ENCODE measurements around the gene C3orf49.

Gene C3orf49, protein sequence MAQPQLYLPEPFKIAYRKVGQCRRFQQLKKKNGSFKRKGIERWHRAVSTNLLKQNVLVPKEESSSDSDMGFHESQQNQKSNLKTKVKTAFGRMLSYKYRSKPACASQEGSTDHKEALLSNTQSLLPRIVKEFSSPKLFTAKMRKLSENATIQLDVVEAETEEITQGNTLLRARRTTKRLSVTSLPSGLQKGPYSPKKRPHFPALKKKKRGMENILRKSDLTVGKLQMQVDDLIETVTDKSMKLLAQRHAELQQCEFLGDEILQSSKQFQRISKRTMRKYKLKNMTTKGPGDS

DNA sequence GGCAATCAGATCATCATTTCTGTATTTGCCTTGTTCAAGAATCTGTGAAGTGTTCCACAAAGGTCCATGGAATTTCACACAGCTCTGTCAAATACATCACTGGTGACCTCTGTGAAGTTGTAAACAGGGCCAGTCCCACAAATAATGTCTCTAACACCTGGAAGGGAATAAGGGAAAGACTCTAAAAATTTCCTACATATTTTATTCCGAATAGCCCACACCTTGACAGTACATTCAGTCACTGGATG is at the start of gene C3orf49:
Gene C3orf49, plus strand, starts transcription at position 149 of the 248 bp plus-strand sequence. CDS start 173 bp downstream, outside the sequence.
- no peak for DNase-seq

DNA sequence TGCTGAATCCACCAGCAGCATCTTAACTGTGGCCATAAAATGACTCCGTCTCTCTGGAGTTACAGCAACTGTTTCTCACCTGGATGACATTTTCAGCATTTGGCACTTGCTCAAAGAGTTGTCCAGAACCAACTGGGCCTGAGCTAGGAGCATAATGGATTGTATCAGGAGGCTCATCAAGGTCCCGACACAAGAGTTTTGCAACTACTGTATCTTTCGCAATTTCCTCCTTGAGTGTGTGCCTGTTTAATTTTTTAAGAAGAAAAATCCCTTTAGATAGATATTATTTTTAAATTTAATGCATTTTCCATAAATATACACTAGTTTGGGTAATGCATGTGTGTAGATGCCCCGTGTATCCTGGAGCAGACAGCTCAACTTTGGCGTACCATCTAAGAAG is 44.3 kb upstream of the C3orf49 start:
- no peak for DNase-seq

DNA sequence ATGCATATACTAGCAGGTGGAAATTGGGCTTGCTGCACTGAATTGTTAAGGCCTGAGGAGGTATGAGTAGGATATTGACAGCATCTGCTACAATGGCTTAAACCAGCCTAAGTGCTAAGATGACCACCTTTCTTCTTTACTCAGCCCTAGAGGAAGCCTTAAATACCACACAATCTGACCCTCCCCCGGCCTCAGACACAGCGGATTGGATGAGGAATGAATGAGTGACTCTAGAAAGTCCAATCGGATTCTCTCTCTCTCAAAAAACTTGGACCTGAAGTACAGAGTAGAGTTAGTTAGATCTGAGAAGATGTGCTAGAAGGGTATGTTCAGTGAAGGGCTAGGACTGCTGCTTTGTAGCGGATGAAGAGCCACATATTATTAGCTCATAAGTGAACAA is 39.9 kb upstream of the C3orf49 start:
- no peak for DNase-seq

DNA sequence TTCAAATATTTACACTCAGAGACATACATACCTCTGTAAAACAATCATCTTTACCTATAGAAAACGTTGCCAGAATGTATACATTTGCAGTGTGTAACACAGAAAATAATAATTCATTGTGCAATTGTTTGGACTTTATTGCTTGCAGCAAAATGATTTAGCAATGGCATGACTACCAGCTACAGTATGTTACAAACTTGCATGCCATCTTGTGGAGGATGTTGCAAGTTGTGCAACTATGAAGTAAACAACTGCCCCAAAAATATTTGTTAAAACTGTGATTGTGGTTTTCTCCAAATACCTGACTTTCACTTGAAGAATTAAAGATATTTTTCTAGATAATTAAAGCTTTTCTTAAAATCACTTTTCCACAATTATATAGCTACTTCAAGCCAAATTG is 27.1 kb upstream of the C3orf49 start:
- DNase-seq: peak; percentile 19

GRCh38 chr3:63795438-63795837 is 23.7 kb upstream of the C3orf49 start:
- no peak for DNase-seq

GRCh38 chr3:63798544-63798943 is 20.6 kb upstream of the C3orf49 start:
- no peak for DNase-seq

- no peak for DNase-seq
Measured at GRCh38 chr3:63798949-63799348, 20.1 kb upstream of the C3orf49 start.

- no peak for DNase-seq
Measured at GRCh38 chr3:63800097-63800496, 19.0 kb upstream of the C3orf49 start.

DNA sequence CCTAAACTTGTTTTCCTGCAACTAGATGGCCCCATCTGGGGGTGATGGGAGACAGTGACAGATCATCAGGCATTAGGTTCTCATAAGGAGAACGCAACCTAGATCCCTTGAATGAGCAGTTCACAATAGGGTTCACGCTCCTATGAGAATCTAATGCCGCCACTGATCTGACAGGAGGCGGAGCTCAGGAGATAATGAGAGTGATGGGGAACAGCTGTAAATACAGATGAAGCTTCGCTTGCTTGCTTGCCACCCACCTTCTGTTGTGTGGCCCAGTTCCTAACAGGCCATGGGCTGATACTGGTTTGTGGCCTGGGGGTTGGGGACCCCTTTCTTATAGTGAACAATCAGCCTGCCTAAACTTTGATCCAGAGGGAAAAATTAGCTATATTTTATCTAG is 15.2 kb upstream of the C3orf49 start:
- no peak for DNase-seq

DNA sequence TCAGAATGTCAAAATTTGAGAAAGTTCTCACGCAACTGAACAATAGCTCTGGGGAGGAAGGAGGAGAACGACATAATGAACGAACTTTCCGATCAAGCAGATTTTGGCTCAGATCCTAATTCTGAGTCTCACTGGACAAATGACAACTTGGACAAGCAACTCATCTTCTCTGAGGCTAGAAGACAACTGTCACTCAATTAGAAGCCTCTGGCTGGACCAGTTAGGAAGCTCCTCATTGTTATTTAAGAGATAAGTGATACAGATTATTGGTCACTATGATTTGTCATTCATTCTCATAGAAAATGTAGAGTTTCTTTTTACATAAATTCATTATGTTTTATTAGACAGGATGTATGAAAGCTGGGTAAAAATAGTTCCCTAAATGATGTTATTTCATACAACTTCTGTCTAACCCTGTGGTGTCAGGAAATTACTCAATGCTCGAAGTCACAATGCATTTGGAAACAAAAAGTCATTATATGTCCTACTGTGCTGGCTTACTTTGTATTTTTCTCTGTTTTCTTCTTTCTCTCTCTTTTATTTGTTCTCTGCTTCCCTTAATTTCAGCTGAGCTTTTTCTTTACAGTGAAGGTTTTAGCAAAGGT is 11.0 kb upstream of the C3orf49 start:
- DNase-seq: no peak

- DNase-seq: no peak
Measured at GRCh38 chr3:63808633-63809032, 10.5 kb upstream of the C3orf49 start.

DNA sequence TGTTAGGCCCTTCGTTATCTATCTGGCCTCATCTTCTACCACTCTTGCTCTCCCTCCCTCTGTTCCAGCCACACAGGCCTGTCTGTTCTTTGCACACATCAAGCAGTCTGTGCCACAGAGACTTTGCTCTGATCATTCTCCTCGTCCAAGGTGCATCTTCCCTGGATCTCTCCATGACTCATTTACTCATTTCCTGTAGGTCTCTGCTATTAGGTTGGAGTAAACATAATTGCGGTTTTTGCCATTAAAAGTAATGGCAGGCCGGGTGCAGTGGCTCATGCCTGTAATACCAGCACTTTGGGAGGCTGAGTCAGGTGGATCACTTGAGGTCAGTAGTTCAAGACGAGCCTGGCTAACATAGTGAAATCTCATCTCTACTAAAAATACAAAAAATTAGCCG is 9.5 kb upstream of the C3orf49 start:
- no peak for DNase-seq

DNA sequence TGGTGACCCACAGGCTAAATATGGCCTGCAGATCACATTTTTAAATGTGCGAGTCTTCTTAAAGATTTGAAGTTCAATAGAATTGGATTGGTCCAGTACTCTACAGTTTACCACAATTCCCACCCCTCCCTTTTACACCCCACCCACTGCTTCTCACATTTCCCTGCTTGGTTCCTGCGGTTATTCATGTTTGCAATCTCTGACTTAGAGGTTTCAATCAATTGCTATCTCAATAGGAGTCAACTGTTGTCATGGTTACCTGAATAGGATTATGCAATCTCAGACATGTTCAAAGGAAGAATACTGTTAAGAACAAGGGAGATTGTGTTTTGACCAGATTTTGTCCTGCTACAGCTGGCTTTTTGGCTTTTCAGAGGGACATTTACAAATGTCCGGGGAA is 4.9 kb upstream of the C3orf49 start:
- DNase-seq: peak; percentile 86

- DNase-seq: no peak
Measured at GRCh38 chr3:63817225-63817624, 1.9 kb upstream of the C3orf49 start.

- peak; percentile 77 for DNase-seq
Measured at GRCh38 chr3:63818282-63819150, 583 bp upstream of the C3orf49 start.

DNA sequence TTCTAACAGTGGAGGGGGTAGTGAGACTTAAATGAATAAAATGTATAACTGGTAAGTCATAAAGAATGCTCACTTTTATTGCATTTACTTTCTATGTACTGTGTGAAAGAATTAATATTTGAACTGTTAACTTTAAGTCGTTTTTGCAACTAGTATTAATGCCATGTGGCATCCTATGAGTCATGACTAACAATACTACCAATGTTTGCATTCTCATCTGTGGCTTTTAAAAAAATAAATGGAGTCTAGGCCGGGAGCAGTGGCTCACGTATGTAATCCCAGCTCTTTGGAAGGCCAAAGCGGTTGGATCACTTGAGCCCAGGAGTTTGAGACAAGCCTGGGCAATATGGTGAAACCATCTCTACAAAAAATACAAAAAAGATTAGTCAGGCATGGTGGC is 5.2 kb downstream of the C3orf49 start:
- no peak for DNase-seq

- DNase-seq: no peak
Measured at GRCh38 chr3:63830526-63830925, 11.4 kb downstream of the C3orf49 start.

GRCh38 chr3:63832395-63832794 is 13.3 kb downstream of the C3orf49 start:
- no peak for DNase-seq

DNA sequence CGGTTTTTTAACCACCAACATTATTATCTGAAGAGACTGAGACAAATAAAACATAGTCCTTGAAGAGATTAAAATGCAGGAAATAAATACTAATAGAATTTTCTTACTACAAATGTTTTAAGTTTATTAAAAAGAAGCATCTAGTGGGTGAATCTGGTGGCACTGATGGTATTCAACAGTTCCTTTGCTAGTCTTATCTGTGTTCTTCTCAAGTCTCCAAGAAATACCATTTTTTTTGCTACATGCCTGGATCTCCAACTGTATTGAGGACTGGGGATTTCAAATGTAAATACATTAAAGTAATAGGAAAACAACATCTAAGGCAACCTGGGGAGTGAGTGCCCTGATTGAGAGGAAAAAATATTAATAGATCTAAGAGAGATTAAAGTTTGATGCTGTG is 22.6 kb downstream of the C3orf49 start:
- no peak for DNase-seq

- no peak for DNase-seq
Measured at GRCh38 chr3:63842127-63842526, 23.0 kb downstream of the C3orf49 start.

- no peak for DNase-seq
Measured at GRCh38 chr3:63845215-63845614, 26.1 kb downstream of the C3orf49 start.

DNA sequence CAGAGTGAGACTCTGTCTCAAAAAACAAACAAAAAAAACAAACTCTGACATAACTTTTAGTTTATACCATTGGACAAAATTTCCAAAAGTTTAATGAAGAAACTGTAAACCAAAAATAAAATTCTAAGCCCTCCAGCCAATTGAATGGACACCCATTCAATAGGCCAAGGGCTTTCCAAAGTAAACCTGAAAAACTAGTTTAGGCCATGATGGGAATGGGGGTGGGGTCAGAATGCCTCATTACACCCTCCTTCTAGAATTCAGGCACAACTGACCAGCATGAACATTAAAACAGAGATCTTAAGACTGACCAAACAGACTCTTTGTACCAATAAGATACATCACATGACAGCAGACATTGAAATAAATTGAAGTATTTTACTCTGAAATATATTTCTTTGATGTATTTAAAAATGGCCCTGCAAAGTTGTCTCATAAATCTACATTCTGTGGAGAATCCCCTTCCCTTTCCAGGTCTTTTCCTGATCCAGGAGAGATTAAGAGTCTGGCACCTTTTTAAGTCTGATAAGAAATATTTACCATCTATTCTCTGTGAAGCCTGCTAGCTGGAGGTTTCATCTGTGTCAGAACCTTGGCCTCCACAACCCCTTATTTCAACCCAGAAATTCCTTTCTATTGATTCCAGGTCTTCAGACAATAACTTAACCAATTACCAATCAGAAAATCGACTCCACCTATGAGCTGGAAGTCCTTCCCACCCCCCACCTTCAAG is 28.8 kb downstream of the C3orf49 start:
- DNase-seq: no peak

DNA sequence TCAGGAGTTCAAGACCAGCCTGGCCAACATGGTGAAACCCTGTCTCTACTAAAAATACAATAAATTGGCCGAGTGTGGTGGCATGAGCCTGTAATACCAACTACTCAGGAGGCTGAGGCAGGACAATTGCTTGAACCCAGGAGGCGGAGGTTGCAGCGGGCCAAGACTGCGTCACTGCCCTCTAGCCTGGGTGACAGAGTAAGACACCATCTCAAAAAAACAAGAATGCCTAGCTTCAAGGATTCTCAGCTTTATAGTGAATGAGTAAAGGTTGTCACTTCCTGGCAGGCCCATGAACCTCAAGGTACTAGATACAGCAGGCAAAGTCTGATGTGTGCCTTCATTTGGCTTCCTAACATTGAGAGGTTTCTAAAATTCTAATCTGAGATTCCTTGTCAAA is 30.1 kb downstream of the C3orf49 start:
- no peak for DNase-seq

- DNase-seq: no peak
Measured at GRCh38 chr3:63851287-63851686, 32.2 kb downstream of the C3orf49 start.

Data from OCI-M1 (cell line).